Bronchial epithelial cell (primary cell): ENCODE results near the gene ADCYAP1. TPM values are rescaled to one million over a fixed set of nuclear protein-coding genes. Genes with fewer than 3 reads are reported as not detected.

Experiments
- DNase-seq: peaks from one replicate; pipeline ENCODE4 v3.0.0-alpha.2; 2010; ENCODE audit warnings: low read depth
- FAIRE-seq: peaks from 2 replicates; lab custom pipeline; 2011; peaks lifted over from hg19 to GRCh38; lab: Jason Lieb, UNC
- H3K27me3 ChIP-seq: 2 replicates; pipeline ENCODE4 v1.5.1; 2011; ENCODE audit warnings: low read length; ENCODE audit not compliant: control insufficient read depth, insufficient read depth
- H3K36me3 ChIP-seq: 2 replicates; pipeline ENCODE4 v1.5.1; 2011; ENCODE audit warnings: low read length; ENCODE audit not compliant: control insufficient read depth, insufficient read depth
- H3K4me3 ChIP-seq: 2 replicates; pipeline ENCODE4 v1.5.1; 2011; ENCODE audit warnings: mild to moderate bottlenecking, low read depth, low read length, control low read depth
- CTCF ChIP-seq: IDR thresholded peaks from 2 replicates; pipeline ENCODE4 v1.5.1; 2011; ENCODE audit warnings: mild to moderate bottlenecking, moderate library complexity, low read length, control low read depth, inconsistent platforms; ENCODE audit not compliant: insufficient read depth, severe bottlenecking
- total RNA-seq: library from RNA; depleted of rRNA; stranded (reverse); fragments of >200 nt; gene quantifications from 2 replicates; pipeline ENCODE4 v1.2.1, GENCODE V29; 2014

Gene ADCYAP1
- total RNA-seq, 1 donor from 2014 or later: not detected

- Histone ChIP-seq H3K36me3 (no peaks in the 10 kb centered on the region), H3K27me3 (peaks cover 46% of the 10 kb centered on the region), H3K4me3 (no peak overlapping the region)
- DNase-seq (no peak), FAIRE-seq (no peak)
- TF ChIP-seq CTCF: no peak
Observed at GRCh38 chr18:907115-907884, 2.6 kb downstream of the ADCYAP1 start.

GRCh38 chr18:907885-908757 lies 3.5 kb downstream of the ADCYAP1 start:
- FAIRE-seq (no peak), DNase-seq (no peak)
- TF ChIP-seq CTCF: no peak
- Histone ChIP-seq H3K36me3 (no peaks in the 10 kb centered on the region), H3K4me3 (no peak overlapping the region), H3K27me3 (peaks cover 46% of the 10 kb centered on the region)

DNA sequence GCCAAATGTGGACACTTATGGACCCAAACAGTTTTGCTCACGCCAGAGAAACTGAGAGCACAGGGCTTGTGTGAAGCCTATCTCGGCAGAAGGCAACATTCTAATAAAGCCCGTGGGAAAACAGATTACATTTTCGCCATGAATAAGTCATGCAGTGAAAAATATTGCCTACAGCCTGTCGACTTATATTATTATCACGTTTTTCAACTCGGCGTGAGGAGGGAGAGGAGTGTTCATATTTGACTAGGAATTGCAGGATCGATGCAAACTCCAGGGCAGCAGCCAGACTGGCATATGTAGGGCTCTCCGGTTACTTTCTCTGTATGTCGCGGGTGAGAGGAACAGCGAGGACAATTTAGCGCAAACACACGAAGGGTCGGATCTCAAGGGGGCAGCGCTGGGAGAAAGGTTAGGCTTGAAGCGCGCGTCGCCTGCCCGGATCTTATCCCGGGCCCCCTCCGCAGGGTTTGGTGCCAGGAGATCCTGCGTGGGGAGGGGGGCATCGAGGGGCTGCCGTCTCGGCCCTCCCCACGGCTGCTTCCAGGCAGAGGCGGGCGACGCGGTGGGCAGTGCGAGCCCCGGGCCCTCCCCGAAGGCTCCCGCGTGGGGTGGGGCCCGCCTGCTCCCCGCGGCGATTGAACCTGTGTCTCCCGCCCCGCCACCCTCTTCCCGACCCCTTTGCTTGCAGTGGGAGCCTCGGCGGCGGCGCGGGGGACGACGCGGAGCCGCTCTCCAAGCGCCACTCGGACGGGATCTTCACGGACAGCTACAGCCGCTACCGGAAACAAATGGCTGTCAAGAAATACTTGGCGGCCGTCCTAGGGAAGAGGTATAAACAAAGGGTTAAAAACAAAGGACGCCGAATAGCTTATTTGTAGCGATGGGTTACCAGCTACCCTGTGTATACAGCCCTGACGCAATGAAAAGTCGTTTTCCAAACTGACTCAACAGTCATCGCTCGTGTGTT lies 4.4 kb downstream of the ADCYAP1 start:
- H3K27me3 ChIP-seq: peaks cover 46% of the 10 kb centered on the region
- no peak for TF ChIP-seq CTCF
- no peak overlapping the region for H3K4me3 ChIP-seq
- DNase-seq (no peak), FAIRE-seq (no peak)
- H3K36me3 ChIP-seq: no peaks in the 10 kb centered on the region

DNA sequence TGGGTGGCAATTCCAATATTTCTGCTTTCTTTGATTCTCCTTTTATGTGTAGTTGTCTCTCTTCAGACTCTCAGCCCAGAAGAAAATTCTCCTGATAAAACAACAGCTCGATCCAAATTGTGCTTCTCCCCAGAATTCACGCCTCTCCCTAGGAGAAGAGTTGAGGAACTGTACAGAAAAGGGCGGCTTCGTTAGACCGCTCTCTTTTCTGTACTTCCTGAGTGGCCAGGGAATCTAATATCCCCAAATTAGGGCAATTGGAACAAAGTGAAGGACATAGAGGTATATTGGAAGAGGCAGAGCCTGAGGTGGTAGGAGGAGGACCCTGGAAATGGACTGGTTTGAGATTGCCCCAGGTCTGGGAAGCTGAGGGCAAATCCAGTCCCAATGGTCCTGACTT lies 5.6 kb downstream of the ADCYAP1 start:
- H3K36me3 ChIP-seq: no peaks in the 10 kb centered on the region
- TF ChIP-seq CTCF: no peak
- H3K4me3 ChIP-seq: no peak overlapping the region
- H3K27me3 ChIP-seq: peaks cover 36% of the 10 kb centered on the region
- FAIRE-seq: no peak
- DNase-seq: no peak

DNA sequence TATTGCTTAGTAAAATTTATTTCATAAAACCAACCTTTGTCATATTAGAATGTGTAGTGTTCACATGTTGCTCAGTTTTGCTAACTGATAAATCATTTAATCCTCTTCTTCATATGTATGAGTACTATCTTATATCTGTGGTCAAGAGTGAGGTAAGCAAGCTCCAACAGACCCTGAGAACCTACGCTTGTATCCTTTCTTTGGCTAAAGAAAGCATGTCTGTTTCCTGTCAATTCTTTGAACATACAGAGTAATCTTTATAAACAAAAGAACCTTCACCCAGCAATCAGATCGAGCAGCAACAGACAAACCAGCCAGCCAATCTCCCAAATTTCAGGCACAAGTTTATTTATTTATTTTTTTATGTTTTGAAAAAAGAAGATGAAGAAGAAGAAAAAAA lies 6.4 kb downstream of the ADCYAP1 start:
- peaks cover 32% of the 10 kb centered on the region for H3K27me3 ChIP-seq
- TF ChIP-seq CTCF: no peak
- DNase-seq (no peak), FAIRE-seq (no peak)
- no peaks in the 10 kb centered on the region for H3K36me3 ChIP-seq
- H3K4me3 ChIP-seq: no peak overlapping the region
